Activated CD8-positive, alpha-beta T cell treated with anti-CD3 and anti-CD28 coated beads, Interleukin-2, amount 10 ng/mL, durations not matched to agents 7 days and 5 days (primary cell): ENCODE data around the gene GNB5. TPM values are rescaled to one million over a fixed set of nuclear protein-coding genes. Genes with fewer than 3 reads are reported as not detected.
A peak's percentile ranks its signal among the peaks of the same experiment; 100 is the strongest.

Source experiments
- ATAC-seq: fragments of 150-1000 bp; cut with Tn5 transposase; one replicate; pipeline ENCODE4 v1.10.0; 2021; ENCODE audit warnings: moderate library complexity
- CTCF ChIA-PET: fragments of 350-600 bp; sonication (Branson Sonifier 250); formaldehyde crosslinking; loops from one replicate; lab custom pipeline; 2021; ENCODE audit warnings: antibody characterized with exemption; lab: Charles Lee
- POLR2A ChIA-PET: fragments of 350-600 bp; sonication (Branson Sonifier 250); formaldehyde crosslinking; loops from one replicate; lab custom pipeline; 2021; ENCODE audit warnings: antibody characterized with exemption; lab: Charles Lee
- DNase-seq: peaks from one replicate; pipeline ENCODE4 v3.0.0-alpha.2; 2020
- H3K27ac Mint-ChIP-seq: one replicate; pipeline ENCODE4 v1.8.0; 2021; ENCODE audit warnings: mild to moderate bottlenecking, mixed read lengths
- H3K27me3 Mint-ChIP-seq: one replicate; pipeline ENCODE4 v1.8.0; 2021; ENCODE audit warnings: low read depth, mixed read lengths
- H3K36me3 Mint-ChIP-seq: one replicate; pipeline ENCODE4 v1.8.0; 2021; ENCODE audit warnings: low read depth, mixed read lengths
- H3K4me1 Mint-ChIP-seq: one replicate; pipeline ENCODE4 v1.8.0; 2021; ENCODE audit warnings: low read depth, mixed read lengths
- H3K4me3 Mint-ChIP-seq: one replicate; pipeline ENCODE4 v1.8.0; 2021; ENCODE audit warnings: mild to moderate bottlenecking, mixed read lengths
- H3K9me3 Mint-ChIP-seq: one replicate; pipeline ENCODE4 v1.8.0; 2022; ENCODE audit warnings: mixed read lengths; ENCODE audit not compliant: insufficient read depth
- total RNA-seq, 2 experiments: library from RNA; stranded (reverse); gene quantifications; one replicate each; pipeline ENCODE4 v1.2.3, GENCODE V29; 2021

Gene GNB5
- total RNA-seq, 2 experiments from 2014 or later: 33.8 to 37.0 TPM

- H3K9me3 Mint-ChIP-seq: no peaks in the 10 kb centered on the region
- ATAC-seq (no peak), DNase-seq (no peak)
- no peak overlapping the region for H3K27ac Mint-ChIP-seq
- ChIA-PET CTCF (interaction anchor here (0.7 to 9.2 kb wide), 12 partner anchors 9 to 336 kb away, joined by 3 to 93 read pairs (median 11); partner anchors contain the start of gene LEO1), POLR2A (interaction anchor here (0.7 to 2.2 kb wide), 2 partner anchors 46 to 82 kb away, joined by 3 to 8 read pairs; no protein-coding TSS in a partner anchor)
- H3K27me3 Mint-ChIP-seq: no peaks in the 10 kb centered on the region
- H3K4me3 Mint-ChIP-seq: no peak overlapping the region
- peaks cover 11% of the 10 kb centered on the region for H3K36me3 Mint-ChIP-seq
- peaks cover 38% of the 10 kb centered on the region for H3K4me1 Mint-ChIP-seq
These were observed 34.0 kb upstream of the GNB5 start for GRCh38 chr15:52225230-52225629.

- ATAC-seq: no peak
- Mint-ChIP-seq H3K4me3 (no peak overlapping the region), H3K27me3 (no peaks in the 10 kb centered on the region), H3K4me1 (peaks cover 44% of the 10 kb centered on the region), H3K36me3 (peaks cover 11% of the 10 kb centered on the region), H3K9me3 (no peaks in the 10 kb centered on the region), H3K27ac (no peak overlapping the region)
- ChIA-PET POLR2A (interaction anchor here (2.2 kb wide), 1 partner anchor 45 kb away, joined by 8 read pairs; no protein-coding TSS in a partner anchor), CTCF (interaction anchor here (0.8 to 9.2 kb wide), 8 partner anchors 8 to 252 kb away, joined by 3 to 93 read pairs (median 8); partner anchors contain the start of gene LEO1)
- no peak for DNase-seq
These were observed 33.0 kb upstream of the GNB5 start for GRCh38 chr15:52224211-52224610.

GRCh38 chr15:52221730-52222129 lies 30.5 kb upstream of the GNB5 start:
- H3K27ac Mint-ChIP-seq: peak overlapping the region; percentile 96
- CTCF ChIA-PET: interaction anchor here (1.3 to 3.2 kb wide), 3 partner anchors 8 to 13 kb away, joined by 4 to 26 read pairs (median 6); no protein-coding TSS in a partner anchor
- peak overlapping the region; percentile 85 for H3K4me3 Mint-ChIP-seq
- H3K4me1 Mint-ChIP-seq: peaks cover 45% of the 10 kb centered on the region
- POLR2A ChIA-PET: interaction anchor here (0.6 to 1.2 kb wide), 2 partner anchors 9 to 43 kb away, joined by 3 to 6 read pairs; no protein-coding TSS in a partner anchor
- H3K36me3 Mint-ChIP-seq: peaks cover 11% of the 10 kb centered on the region
- ATAC-seq: peak; percentile 52
- no peak for DNase-seq
- no peaks in the 10 kb centered on the region for H3K27me3 Mint-ChIP-seq
- H3K9me3 Mint-ChIP-seq: no peaks in the 10 kb centered on the region

GRCh38 chr15:52220937-52221660 lies 29.9 kb upstream of the GNB5 start:
- ChIA-PET CTCF (interaction anchor here (0.8 to 3.2 kb wide), 5 partner anchors 9 to 37 kb away, joined by 3 to 26 read pairs (median 6); no protein-coding TSS in a partner anchor), POLR2A (interaction anchor here (0.5 to 1.2 kb wide), 3 partner anchors 9 to 96 kb away, joined by 3 to 6 read pairs (median 3); no protein-coding TSS in a partner anchor)
- peaks cover 11% of the 10 kb centered on the region for H3K36me3 Mint-ChIP-seq
- H3K27ac Mint-ChIP-seq: peak overlapping the region; percentile 96
- peaks cover 45% of the 10 kb centered on the region for H3K4me1 Mint-ChIP-seq
- no peaks in the 10 kb centered on the region for H3K27me3 Mint-ChIP-seq
- ATAC-seq (peak; percentile 64), DNase-seq (peak; percentile 34)
- peak overlapping the region; percentile 85 for H3K4me3 Mint-ChIP-seq
- H3K9me3 Mint-ChIP-seq: no peaks in the 10 kb centered on the region

- POLR2A ChIA-PET: interaction anchor here (0.9 kb wide), 1 partner anchor 249 kb away, joined by 3 read pairs; the partner anchor contains the start of gene LEO1
- Mint-ChIP-seq H3K27me3 (no peaks in the 10 kb centered on the region), H3K4me3 (no peak overlapping the region), H3K36me3 (peaks cover 11% of the 10 kb centered on the region), H3K27ac (no peak overlapping the region), H3K4me1 (peaks cover 45% of the 10 kb centered on the region), H3K9me3 (no peaks in the 10 kb centered on the region)
- ATAC-seq: no peak
- no peak for DNase-seq
- CTCF ChIA-PET: interaction anchor here (1.3 to 3.2 kb wide), 4 partner anchors 10 to 37 kb away, joined by 4 to 26 read pairs (median 6); no protein-coding TSS in a partner anchor
These were observed 29.1 kb upstream of the GNB5 start for GRCh38 chr15:52220251-52220650.

- POLR2A ChIA-PET: no interaction called here
- ATAC-seq (no peak), DNase-seq (peak; percentile 17)
- H3K27me3 Mint-ChIP-seq: no peaks in the 10 kb centered on the region
- CTCF ChIA-PET: interaction anchor here (5.5 kb wide), 1 partner anchor 9 kb away, joined by 93 read pairs; no protein-coding TSS in a partner anchor
- H3K9me3 Mint-ChIP-seq: no peaks in the 10 kb centered on the region
- H3K36me3 Mint-ChIP-seq: peaks cover 11% of the 10 kb centered on the region
- H3K4me1 Mint-ChIP-seq: peaks cover 41% of the 10 kb centered on the region
- no peak overlapping the region for H3K4me3 Mint-ChIP-seq
- H3K27ac Mint-ChIP-seq: no peak overlapping the region
These were observed 27.6 kb upstream of the GNB5 start for GRCh38 chr15:52218816-52219215.

GRCh38 chr15:52218371-52218770 lies 27.2 kb upstream of the GNB5 start:
- DNase-seq: no peak
- Mint-ChIP-seq H3K27ac (no peak overlapping the region), H3K4me1 (peaks cover 38% of the 10 kb centered on the region), H3K9me3 (no peaks in the 10 kb centered on the region), H3K4me3 (no peak overlapping the region), H3K27me3 (no peaks in the 10 kb centered on the region), H3K36me3 (peaks cover 10% of the 10 kb centered on the region)
- no peak for ATAC-seq
- ChIA-PET CTCF (interaction anchor here (2.3 to 5.5 kb wide), 2 partner anchors 10 kb away, joined by 38 to 93 read pairs; no protein-coding TSS in a partner anchor), POLR2A (no interaction called here)

- no peaks in the 10 kb centered on the region for H3K27me3 Mint-ChIP-seq
- peak; percentile 42 for DNase-seq
- ChIA-PET POLR2A (interaction anchor here (1.0 kb wide), 1 partner anchor 245 kb away, joined by 3 read pairs; the partner anchor contains the start of gene LEO1), CTCF (interaction anchor here (0.7 to 5.5 kb wide), 14 partner anchors 9 to 134 kb away, joined by 3 to 93 read pairs (median 3); no protein-coding TSS in a partner anchor)
- no peak overlapping the region for H3K27ac Mint-ChIP-seq
- H3K4me1 Mint-ChIP-seq: peaks cover 26% of the 10 kb centered on the region
- H3K4me3 Mint-ChIP-seq: no peak overlapping the region
- peak; percentile 32 for ATAC-seq
- peaks cover 1% of the 10 kb centered on the region for H3K36me3 Mint-ChIP-seq
- H3K9me3 Mint-ChIP-seq: no peaks in the 10 kb centered on the region
These were observed 26.0 kb upstream of the GNB5 start for GRCh38 chr15:52217186-52217585.

- no peak for DNase-seq
- ChIA-PET POLR2A (no interaction called here), CTCF (interaction anchor here (0.7 to 5.5 kb wide), 8 partner anchors 10 to 75 kb away, joined by 3 to 93 read pairs (median 4); no protein-coding TSS in a partner anchor)
- ATAC-seq: no peak
- no peaks in the 10 kb centered on the region for H3K36me3 Mint-ChIP-seq
- H3K9me3 Mint-ChIP-seq: no peaks in the 10 kb centered on the region
- H3K4me1 Mint-ChIP-seq: peaks cover 7% of the 10 kb centered on the region
- H3K4me3 Mint-ChIP-seq: no peak overlapping the region
- H3K27me3 Mint-ChIP-seq: no peaks in the 10 kb centered on the region
- H3K27ac Mint-ChIP-seq: no peak overlapping the region
These were observed 23.4 kb upstream of the GNB5 start for GRCh38 chr15:52214553-52214952.

- Mint-ChIP-seq H3K9me3 (no peaks in the 10 kb centered on the region), H3K27me3 (no peaks in the 10 kb centered on the region), H3K36me3 (no peaks in the 10 kb centered on the region), H3K4me3 (no peak overlapping the region), H3K27ac (no peak overlapping the region), H3K4me1 (peaks cover 4% of the 10 kb centered on the region)
- DNase-seq (no peak), ATAC-seq (no peak)
- ChIA-PET CTCF (interaction anchor here (1.1 to 5.5 kb wide), 4 partner anchors 9 to 43 kb away, joined by 3 to 93 read pairs (median 4); no protein-coding TSS in a partner anchor), POLR2A (interaction anchor here (0.9 kb wide), 1 partner anchor 15 kb away, joined by 3 read pairs; no protein-coding TSS in a partner anchor)
These were observed 22.0 kb upstream of the GNB5 start for GRCh38 chr15:52213206-52213605.

GRCh38 chr15:52208306-52208946 lies 17.2 kb upstream of the GNB5 start:
- H3K4me1 Mint-ChIP-seq: peaks cover 11% of the 10 kb centered on the region
- H3K4me3 Mint-ChIP-seq: no peak overlapping the region
- H3K36me3 Mint-ChIP-seq: no peaks in the 10 kb centered on the region
- CTCF ChIA-PET: interaction anchor here (0.6 to 3.5 kb wide), 59 partner anchors 9 to 351 kb away, joined by 3 to 65 read pairs (median 5); partner anchors contain the start of gene GNB5
- DNase-seq: peak; percentile 86
- peak; percentile 98 for ATAC-seq
- POLR2A ChIA-PET: interaction anchor here (1.6 kb wide), 1 partner anchor 29 kb away, joined by 8 read pairs; no protein-coding TSS in a partner anchor
- H3K27ac Mint-ChIP-seq: no peak overlapping the region
- H3K27me3 Mint-ChIP-seq: no peaks in the 10 kb centered on the region
- no peaks in the 10 kb centered on the region for H3K9me3 Mint-ChIP-seq
